ENCODE measurements around the gene TBX5.

DNA sequence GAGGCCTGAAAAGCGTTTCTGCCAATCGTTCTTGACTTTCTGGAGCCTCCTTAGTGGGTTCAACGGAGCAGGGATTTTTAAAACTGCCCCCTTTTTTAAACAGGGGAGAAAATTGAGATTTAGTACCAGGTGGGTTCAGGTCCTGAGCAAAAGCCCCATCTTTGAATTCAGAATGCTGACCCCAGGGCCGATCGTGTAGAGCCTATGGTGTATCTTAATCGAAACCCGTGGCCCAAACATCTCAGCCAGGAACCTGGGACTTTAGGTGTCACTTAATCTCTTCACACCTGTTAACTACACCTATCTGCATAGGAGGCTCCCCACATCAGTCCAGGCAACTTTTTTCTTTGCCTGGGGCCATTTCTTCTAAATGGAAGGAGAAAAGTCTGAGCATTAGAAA, 6.4 kb upstream of the TBX5 start:
- TF ChIP-seq, protein P1, sequence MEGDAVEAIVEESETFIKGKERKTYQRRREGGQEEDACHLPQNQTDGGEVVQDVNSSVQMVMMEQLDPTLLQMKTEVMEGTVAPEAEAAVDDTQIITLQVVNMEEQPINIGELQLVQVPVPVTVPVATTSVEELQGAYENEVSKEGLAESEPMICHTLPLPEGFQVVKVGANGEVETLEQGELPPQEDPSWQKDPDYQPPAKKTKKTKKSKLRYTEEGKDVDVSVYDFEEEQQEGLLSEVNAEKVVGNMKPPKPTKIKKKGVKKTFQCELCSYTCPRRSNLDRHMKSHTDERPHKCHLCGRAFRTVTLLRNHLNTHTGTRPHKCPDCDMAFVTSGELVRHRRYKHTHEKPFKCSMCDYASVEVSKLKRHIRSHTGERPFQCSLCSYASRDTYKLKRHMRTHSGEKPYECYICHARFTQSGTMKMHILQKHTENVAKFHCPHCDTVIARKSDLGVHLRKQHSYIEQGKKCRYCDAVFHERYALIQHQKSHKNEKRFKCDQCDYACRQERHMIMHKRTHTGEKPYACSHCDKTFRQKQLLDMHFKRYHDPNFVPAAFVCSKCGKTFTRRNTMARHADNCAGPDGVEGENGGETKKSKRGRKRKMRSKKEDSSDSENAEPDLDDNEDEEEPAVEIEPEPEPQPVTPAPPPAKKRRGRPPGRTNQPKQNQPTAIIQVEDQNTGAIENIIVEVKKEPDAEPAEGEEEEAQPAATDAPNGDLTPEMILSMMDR (conservative IDR thresholded peaks at IDR 0.05 in 1 of 2, IDR thresholded peaks at IDR 0.05 in 1 of 2; ENCODE audit: low read depth in 1 of 2, low read length in 2 of 2), result no peak
- no peak for TF ChIP-seq EZH2 (IDR thresholded peaks at IDR 0.05; ENCODE audit: low read length, missing control alignments)
